ENCODE measurements around the gene ITPR1. TPM values are rescaled to one million over a fixed set of nuclear protein-coding genes. Genes with fewer than 3 reads are reported as not detected.

The ITPR1 gene
- total RNA-seq, 1 donor from 2014 or later: 45.9 TPM

DNA sequence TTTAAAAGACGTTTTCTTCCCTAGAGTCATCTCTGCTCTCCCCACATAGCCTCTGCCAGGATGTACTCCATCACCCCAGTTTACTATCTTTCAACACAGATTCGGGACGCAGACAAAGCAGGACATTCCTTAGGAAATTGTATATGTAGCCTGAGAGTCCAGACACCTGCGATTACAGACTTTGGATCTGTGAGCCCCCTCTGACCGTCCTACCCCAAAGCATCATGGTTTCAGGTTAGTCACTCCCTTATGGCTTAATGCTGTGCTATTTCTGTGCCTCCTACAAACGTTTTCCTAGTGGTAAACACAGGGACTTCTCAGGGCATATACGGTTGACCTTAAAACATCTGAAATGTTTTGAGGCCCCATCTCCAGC is 252.1 kb downstream of the ITPR1 start:
- H3K36me3 Mint-ChIP-seq: peaks cover 35% of the 10 kb centered on the region
- H3K9me3 Mint-ChIP-seq: peaks cover 10% of the 10 kb centered on the region
- TF ChIP-seq CTCF (conservative IDR thresholded peaks at IDR 0.05): no peak
- no peak for DNase-seq (ENCODE audit: extremely low spot score, unreplicated experiment)
- H3K4me1 Mint-ChIP-seq (ENCODE audit: unreplicated experiment): peaks cover 38% of the 10 kb centered on the region
- no peaks in the 10 kb centered on the region for H3K27me3 Mint-ChIP-seq
- no peak overlapping the region for H3K4me3 Mint-ChIP-seq
- H3K27ac Mint-ChIP-seq: no peak overlapping the region

DNA sequence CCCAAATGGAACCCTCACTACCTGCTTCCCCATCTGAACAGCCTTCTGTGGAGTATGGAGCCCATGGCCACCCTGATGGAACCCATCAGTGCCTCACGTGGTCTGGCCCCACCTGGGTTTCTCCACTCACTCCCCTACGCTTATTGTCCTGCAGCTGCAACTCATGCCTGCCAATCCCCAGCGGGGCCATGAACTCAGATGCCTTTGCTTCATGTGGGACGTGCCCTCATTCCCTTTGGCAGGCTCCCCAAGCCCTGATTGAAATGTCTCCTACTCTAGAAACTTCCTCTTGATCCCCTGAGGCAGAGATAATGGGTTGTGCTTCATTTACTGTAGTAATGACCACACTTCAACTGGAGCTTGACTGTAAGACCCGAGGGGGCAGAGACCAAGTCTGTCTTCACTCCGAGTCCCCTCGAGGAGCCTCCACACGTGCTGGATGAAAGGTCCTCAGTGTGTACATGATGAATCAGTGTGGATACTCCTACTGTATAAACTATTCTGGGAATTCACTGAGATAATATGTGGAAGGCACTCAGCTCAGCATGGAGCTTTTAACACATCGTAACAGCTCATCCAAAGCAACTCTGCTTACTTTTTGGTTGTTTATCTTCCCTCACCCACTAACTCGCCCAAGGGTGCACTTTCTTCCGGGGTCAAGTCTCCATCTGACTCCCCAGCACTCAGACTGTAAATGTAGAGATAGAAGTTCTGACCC is 253.3 kb downstream of the ITPR1 start:
- TF ChIP-seq CTCF (conservative IDR thresholded peaks at IDR 0.05): no peak
- peaks cover 10% of the 10 kb centered on the region for H3K9me3 Mint-ChIP-seq
- H3K36me3 Mint-ChIP-seq: peaks cover 29% of the 10 kb centered on the region
- no peaks in the 10 kb centered on the region for H3K27me3 Mint-ChIP-seq
- no peak for DNase-seq (ENCODE audit: extremely low spot score, unreplicated experiment)
- H3K27ac Mint-ChIP-seq: peak overlapping the region; percentile 30
- peaks cover 44% of the 10 kb centered on the region for H3K4me1 Mint-ChIP-seq (ENCODE audit: unreplicated experiment)
- no peak overlapping the region for H3K4me3 Mint-ChIP-seq

DNA sequence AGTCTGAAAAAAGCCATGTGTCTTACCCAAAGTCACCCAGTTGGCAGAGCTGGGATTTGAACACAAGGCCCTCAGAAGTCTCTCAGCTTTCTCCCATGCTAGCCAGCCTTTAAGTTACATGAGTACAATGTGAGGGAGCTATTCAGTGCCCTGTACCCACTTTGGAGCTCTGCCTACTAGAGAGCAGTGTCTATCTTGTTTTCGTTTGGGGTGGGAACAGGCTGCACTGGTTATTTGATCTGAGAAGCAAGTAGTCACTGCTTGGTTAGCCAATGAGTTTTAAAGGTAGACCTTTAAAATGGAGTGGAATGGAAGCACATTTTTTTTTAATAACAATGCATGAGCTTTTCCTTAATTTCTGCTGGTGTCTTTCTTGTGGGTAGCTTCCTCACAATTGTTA is 255.0 kb downstream of the ITPR1 start:
- Mint-ChIP-seq H3K9me3 (peaks cover 10% of the 10 kb centered on the region), H3K27me3 (no peaks in the 10 kb centered on the region), H3K36me3 (peaks cover 24% of the 10 kb centered on the region), H3K27ac (no peak overlapping the region), H3K4me1 (ENCODE audit: unreplicated experiment) (peaks cover 44% of the 10 kb centered on the region), H3K4me3 (no peak overlapping the region)
- TF ChIP-seq CTCF (conservative IDR thresholded peaks at IDR 0.05): no peak
- DNase-seq (ENCODE audit: extremely low spot score, unreplicated experiment): no peak

- DNase-seq (ENCODE audit: extremely low spot score, unreplicated experiment): no peak
- Mint-ChIP-seq H3K4me3 (no peak overlapping the region), H3K9me3 (peaks cover 10% of the 10 kb centered on the region), H3K36me3 (peaks cover 20% of the 10 kb centered on the region), H3K4me1 (ENCODE audit: unreplicated experiment) (peaks cover 38% of the 10 kb centered on the region), H3K27me3 (no peaks in the 10 kb centered on the region), H3K27ac (no peak overlapping the region)
- TF ChIP-seq CTCF (conservative IDR thresholded peaks at IDR 0.05): no peak
These were observed 255.7 kb downstream of the ITPR1 start for GRCh38 chr3:4748701-4749378.

- H3K27ac Mint-ChIP-seq: peak overlapping the region; percentile 26
- H3K27me3 Mint-ChIP-seq: no peaks in the 10 kb centered on the region
- peaks cover 16% of the 10 kb centered on the region for H3K36me3 Mint-ChIP-seq
- no peak for DNase-seq (ENCODE audit: extremely low spot score, unreplicated experiment)
- H3K4me3 Mint-ChIP-seq: no peak overlapping the region
- peaks cover 7% of the 10 kb centered on the region for H3K9me3 Mint-ChIP-seq
- TF ChIP-seq CTCF (conservative IDR thresholded peaks at IDR 0.05): no peak
- H3K4me1 Mint-ChIP-seq (ENCODE audit: unreplicated experiment): peaks cover 34% of the 10 kb centered on the region
These were observed 256.4 kb downstream of the ITPR1 start for GRCh38 chr3:4749567-4750002.

All from type B pancreatic cell (in vitro differentiated cells).